NCI-H1436 (cell line): ENCODE data around the gene WASL.

Experiments used
- DNase-seq: peaks from one replicate; lab custom pipeline; 2025; lab: John Stamatoyannopoulos, UW

Gene WASL

GRCh38 chr7:123690550-123690949 is 58.3 kb downstream of the WASL start:
- DNase-seq, result no peak

- DNase-seq, result no peak
These were observed 59.6 kb downstream of the WASL start for GRCh38 chr7:123689250-123689649.

GRCh38 chr7:123687727-123688126 is 61.1 kb downstream of the WASL start:
- DNase-seq, result no peak

- DNase-seq, result no peak
These were observed 61.6 kb downstream of the WASL start for GRCh38 chr7:123687161-123687560.

GRCh38 chr7:123682690-123683089 is 66.1 kb downstream of the WASL start:
- DNase-seq, result peak; percentile 16

- no peak for DNase-seq
These were observed 67.2 kb downstream of the WASL start for GRCh38 chr7:123681561-123681960.

GRCh38 chr7:123680580-123680979 is 68.2 kb downstream of the WASL start:
- DNase-seq, result no peak

- no peak for DNase-seq
These were observed 69.2 kb downstream of the WASL start for GRCh38 chr7:123679614-123680013.

GRCh38 chr7:123677061-123677715 is 71.6 kb downstream of the WASL start:
- DNase-seq, result no peak

- DNase-seq, result no peak
These were observed 73.7 kb downstream of the WASL start for GRCh38 chr7:123675181-123675473.

GRCh38 chr7:123674399-123675180 is 74.2 kb downstream of the WASL start:
- no peak for DNase-seq

GRCh38 chr7:123673752-123674398 is 74.9 kb downstream of the WASL start:
- DNase-seq, result no peak

- DNase-seq, result no peak
These were observed 75.6 kb downstream of the WASL start for GRCh38 chr7:123673137-123673732.

GRCh38 chr7:123669485-123669884 is 79.3 kb downstream of the WASL start:
- DNase-seq, result no peak

- DNase-seq, result peak; percentile 28
These were observed 82.3 kb downstream of the WASL start for GRCh38 chr7:123666492-123666891.

- DNase-seq, result no peak
These were observed 82.9 kb downstream of the WASL start for GRCh38 chr7:123665896-123666295.

- no peak for DNase-seq
These were observed 83.6 kb downstream of the WASL start for GRCh38 chr7:123665157-123665556.

GRCh38 chr7:123663200-123663599 is 85.6 kb downstream of the WASL start:
- no peak for DNase-seq

- no peak for DNase-seq
These were observed 86.0 kb downstream of the WASL start for GRCh38 chr7:123662755-123663154.

- DNase-seq, result no peak
These were observed 86.5 kb downstream of the WASL start for GRCh38 chr7:123662293-123662692.

- no peak for DNase-seq
These were observed 87.0 kb downstream of the WASL start for GRCh38 chr7:123661765-123662164.

GRCh38 chr7:123660514-123661354 is 88.1 kb downstream of the WASL start:
- DNase-seq, result no peak
